Uterus (tissue), 2 donors: ENCODE data around the gene RPS14.

Experiments used
- CTCF ChIP-seq, 4 experiments: fragments of 200-600 bp in 2 of 4; fragments of 450-650 bp in 2 of 4; sonication (generic) in 2 of 4; IDR thresholded peaks; one replicate each; pipeline ENCODE4 v1.5.1; 2016 to 2019; ENCODE audit warnings: antibody characterized with exemption in 4 of 4, mild to moderate bottlenecking in 2 of 4, moderate library complexity in 1 of 4
- POLR2A ChIP-seq, 2 donors: fragments of 450-650 bp; IDR thresholded peaks; one replicate each; pipeline ENCODE4 v1.6.1; 2016; ENCODE audit warnings: antibody characterized with exemption in 2 of 2, mild to moderate bottlenecking in 1 of 2, moderate library complexity in 1 of 2

GRCh38 chr5:150396267-150396666 lies 53.3 kb downstream of the RPS14 start:
- TF ChIP-seq POLR2A (IDR thresholded peaks at IDR 0.05), result no peak
- TF ChIP-seq CTCF (IDR thresholded peaks at IDR 0.05), result no peak
